HUES48 (cell line): ENCODE results near the gene DUSP11.
"Not testable (repeated sequence)": the region's sequence is repeated elsewhere in the genome, so short reads cannot be mapped to it uniquely, and the experiment has no call there.

ENCODE experiments used
- H3K27ac ChIP-seq: one replicate; pipeline ENCODE4 v1.7.0; 2013; ENCODE audit warnings: low read depth, low read length, inconsistent platforms
- H3K27me3 ChIP-seq: 2 replicates; pipeline ENCODE4 v1.6.1; 2013; ENCODE audit warnings: mild to moderate bottlenecking, low read length; ENCODE audit not compliant: control insufficient read depth, insufficient read depth
- H3K36me3 ChIP-seq: 2 replicates; pipeline ENCODE4 v1.6.1; 2013; ENCODE audit warnings: low read length; ENCODE audit not compliant: control insufficient read depth, insufficient read depth
- H3K4me1 ChIP-seq: 2 replicates; pipeline ENCODE4 v1.6.1; 2013; ENCODE audit warnings: mild to moderate bottlenecking, low read length; ENCODE audit not compliant: control insufficient read depth, insufficient read depth
- H3K4me3 ChIP-seq: 2 replicates; pipeline ENCODE4 v1.5.1; 2013; ENCODE audit warnings: mild to moderate bottlenecking, low read depth, low read length
- H3K9ac ChIP-seq: 2 replicates; pipeline ENCODE4 v1.6.1; 2013; ENCODE audit warnings: mild to moderate bottlenecking, low read depth, low read length, moderate library complexity
- H3K9me3 ChIP-seq: 2 replicates; pipeline ENCODE4 v1.6.1; 2013; ENCODE audit warnings: low read length; ENCODE audit not compliant: control insufficient read depth, insufficient read depth

DUSP11 gene

GRCh38 chr2:73718421-73718820 lies 61.5 kb downstream of the DUSP11 start:
- no peaks in the 10 kb centered on the region for H3K36me3 ChIP-seq
- H3K4me1 ChIP-seq, result no peaks in the 10 kb centered on the region
- H3K4me3 ChIP-seq, result no peak overlapping the region
- no peak overlapping the region for H3K9ac ChIP-seq
- no peaks in the 10 kb centered on the region for H3K27me3 ChIP-seq
- peaks cover 4% of the 10 kb centered on the region; the same call in 1 of the 2 replicates for H3K9me3 ChIP-seq
- H3K27ac ChIP-seq, result no peak overlapping the region

GRCh38 chr2:73717695-73718094 lies 62.2 kb downstream of the DUSP11 start:
- not testable (repeated sequence) for H3K9ac ChIP-seq, H3K9me3 ChIP-seq, H3K4me3 ChIP-seq, H3K36me3 ChIP-seq, H3K27ac ChIP-seq, H3K27me3 ChIP-seq, H3K4me1 ChIP-seq

- no peak overlapping the region for H3K27ac ChIP-seq
- H3K4me3 ChIP-seq, result no peak overlapping the region
- peaks cover 4% of the 10 kb centered on the region; the same call in 1 of the 2 replicates for H3K9me3 ChIP-seq
- no peaks in the 10 kb centered on the region for H3K4me1 ChIP-seq
- no peaks in the 10 kb centered on the region for H3K36me3 ChIP-seq
- no peak overlapping the region for H3K9ac ChIP-seq
- H3K27me3 ChIP-seq, result no peaks in the 10 kb centered on the region
Observed at GRCh38 chr2:73717251-73717606, 62.7 kb downstream of the DUSP11 start.

GRCh38 chr2:73716543-73717250 lies 63.2 kb downstream of the DUSP11 start:
- no peak overlapping the region for H3K4me3 ChIP-seq
- H3K4me1 ChIP-seq, result no peaks in the 10 kb centered on the region
- H3K27ac ChIP-seq, result no peak overlapping the region
- H3K9ac ChIP-seq, result no peak overlapping the region
- no peaks in the 10 kb centered on the region for H3K36me3 ChIP-seq
- peaks cover 4% of the 10 kb centered on the region; the same call in 1 of the 2 replicates for H3K9me3 ChIP-seq
- H3K27me3 ChIP-seq, result no peaks in the 10 kb centered on the region

- no peaks in the 10 kb centered on the region; the same call in 1 of the 2 replicates for H3K9me3 ChIP-seq
- no peak overlapping the region for H3K4me3 ChIP-seq
- no peaks in the 10 kb centered on the region for H3K36me3 ChIP-seq
- H3K4me1 ChIP-seq, result no peaks in the 10 kb centered on the region
- H3K27me3 ChIP-seq, result no peaks in the 10 kb centered on the region
- H3K27ac ChIP-seq, result no peak overlapping the region
- no peak overlapping the region for H3K9ac ChIP-seq
Observed at GRCh38 chr2:73714091-73714490, 65.8 kb downstream of the DUSP11 start.
